Measurements from ENCODE around the gene DDX42.
"Not testable (repeated sequence)": the region's sequence is repeated elsewhere in the genome, so short reads cannot be mapped to it uniquely, and the experiment has no call there.

DDX42 gene

GRCh38 chr17:63780507-63780906, 6.5 kb downstream of the DDX42 start:
- no peak for DNase-seq

DNA sequence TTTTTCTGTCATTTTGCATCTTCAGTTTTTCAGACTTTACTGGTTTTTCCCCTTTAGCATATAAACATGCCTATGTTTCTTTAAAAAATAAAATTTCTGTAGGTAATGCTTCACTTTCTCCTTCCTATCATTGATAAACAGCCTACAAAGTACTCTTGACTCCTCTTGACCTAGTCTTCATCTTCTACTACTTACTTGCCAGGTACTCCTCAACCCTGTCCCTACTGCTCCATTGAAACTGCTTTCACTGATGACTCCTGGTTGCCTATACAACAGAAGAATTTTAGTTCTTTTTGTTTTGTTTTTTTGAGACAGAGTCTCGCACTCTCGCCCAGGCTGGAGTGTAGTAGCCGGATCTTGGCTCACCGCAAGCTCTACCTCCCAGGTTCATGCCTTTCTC, 7.0 kb downstream of the DDX42 start:
- DNase-seq: no peak

GRCh38 chr17:63783522-63783921, 9.6 kb downstream of the DDX42 start:
- DNase-seq: no peak

DNA sequence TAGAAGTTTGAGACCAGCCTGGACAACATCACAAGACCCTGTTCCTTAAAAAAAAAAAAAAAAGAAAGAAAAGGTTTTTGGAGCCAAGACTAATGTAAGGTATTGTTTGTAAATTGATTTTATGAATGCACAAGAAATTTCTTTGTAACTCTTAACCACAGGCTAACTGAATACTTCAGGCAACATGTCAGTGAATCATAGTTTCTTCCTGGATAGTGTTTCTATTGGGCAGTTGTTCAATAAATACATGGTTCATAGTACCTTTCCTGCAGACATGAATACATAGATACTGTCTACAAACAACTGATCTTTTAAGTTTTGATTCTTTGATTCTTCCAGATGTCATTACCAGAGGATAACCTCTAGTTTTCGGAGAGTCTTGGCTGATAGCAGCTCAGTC, 11.6 kb downstream of the DDX42 start:
- DNase-seq: no peak

GRCh38 chr17:63786117-63786516, 12.1 kb downstream of the DDX42 start:
- no peak for DNase-seq

DNA sequence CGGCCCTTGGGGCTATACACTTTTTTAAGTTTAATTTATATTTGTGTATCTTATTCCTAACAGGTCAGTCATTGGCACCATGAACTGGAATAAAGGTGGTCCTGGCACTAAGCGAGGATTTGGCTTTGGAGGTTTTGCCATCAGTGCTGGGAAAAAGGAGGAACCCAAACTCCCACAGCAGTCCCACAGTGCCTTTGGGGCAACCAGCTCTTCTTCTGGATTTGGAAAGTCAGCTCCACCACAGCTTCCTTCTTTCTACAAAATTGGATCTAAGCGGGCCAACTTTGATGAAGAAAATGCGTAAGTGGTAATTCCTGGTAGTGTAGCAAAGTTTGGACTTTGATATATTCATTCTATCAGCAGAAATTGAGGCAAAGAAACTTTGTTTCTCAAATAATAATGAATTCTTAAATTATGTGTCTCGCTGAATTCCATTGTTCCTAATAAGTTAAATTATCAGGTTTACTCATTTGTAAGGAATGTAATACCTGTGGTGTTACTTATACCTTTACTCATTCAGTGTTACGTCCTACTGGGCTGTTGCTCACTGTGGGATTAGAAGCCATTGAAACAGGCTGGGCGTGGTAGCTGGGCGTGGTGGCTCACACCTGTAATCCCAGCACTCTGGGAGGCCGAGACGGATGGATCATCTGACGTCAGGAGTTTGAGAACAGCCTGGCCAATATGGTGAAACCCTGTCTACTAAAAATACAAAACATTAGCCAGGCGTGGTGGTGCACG, 13.2 kb downstream of the DDX42 start:
- DNase-seq: no peak

DNA sequence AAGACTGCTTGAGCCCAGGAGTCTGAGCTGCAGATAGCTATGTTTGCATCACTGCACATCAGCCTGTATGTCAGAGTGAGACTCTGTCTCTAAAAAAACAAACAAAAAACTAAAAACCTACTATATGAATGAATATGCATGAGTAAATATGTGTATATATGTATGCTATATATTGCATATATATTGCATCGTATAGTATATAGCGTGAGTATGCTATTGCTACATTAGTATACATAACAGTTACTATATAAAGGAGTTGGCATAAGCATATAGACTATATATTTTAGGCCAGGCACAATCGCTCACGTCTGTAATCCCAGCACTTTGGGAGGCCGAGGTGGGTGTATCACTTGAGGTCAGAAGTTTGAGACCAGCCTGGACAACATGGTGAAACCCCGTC, 16.1 kb downstream of the DDX42 start:
- DNase-seq: no peak

- DNase-seq: no peak
Measured at GRCh38 chr17:63792055-63792729, 18.2 kb downstream of the DDX42 start.

- not testable (repeated sequence) for DNase-seq
Measured at GRCh38 chr17:63796375-63796774, 22.4 kb downstream of the DDX42 start.

DNA sequence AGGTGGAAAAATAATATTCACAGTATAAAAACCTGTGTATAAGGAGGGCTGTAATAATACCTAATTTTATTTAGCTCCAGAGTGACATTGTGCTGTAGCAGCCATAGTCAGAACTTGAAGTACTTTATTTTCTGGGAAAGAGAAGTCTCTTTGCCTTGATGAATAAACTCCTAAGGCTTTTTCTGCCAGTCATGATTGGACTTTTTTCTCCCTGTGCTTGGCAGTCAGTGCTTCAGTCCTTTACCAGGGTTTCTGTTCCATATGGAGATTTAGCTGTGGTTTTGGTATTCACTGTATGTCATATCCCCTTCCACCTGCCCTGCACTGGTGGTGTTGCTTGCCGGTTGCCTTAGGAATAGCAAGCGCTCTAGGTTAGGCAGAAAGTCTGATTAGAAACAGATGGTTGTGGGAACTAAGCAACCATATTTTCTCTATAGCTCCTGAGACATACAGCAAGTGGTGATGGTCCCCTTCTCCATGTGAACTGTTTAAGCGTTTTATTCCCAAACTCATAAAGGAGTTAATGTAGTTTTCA, 24.7 kb downstream of the DDX42 start:
- no peak for DNase-seq

DNA sequence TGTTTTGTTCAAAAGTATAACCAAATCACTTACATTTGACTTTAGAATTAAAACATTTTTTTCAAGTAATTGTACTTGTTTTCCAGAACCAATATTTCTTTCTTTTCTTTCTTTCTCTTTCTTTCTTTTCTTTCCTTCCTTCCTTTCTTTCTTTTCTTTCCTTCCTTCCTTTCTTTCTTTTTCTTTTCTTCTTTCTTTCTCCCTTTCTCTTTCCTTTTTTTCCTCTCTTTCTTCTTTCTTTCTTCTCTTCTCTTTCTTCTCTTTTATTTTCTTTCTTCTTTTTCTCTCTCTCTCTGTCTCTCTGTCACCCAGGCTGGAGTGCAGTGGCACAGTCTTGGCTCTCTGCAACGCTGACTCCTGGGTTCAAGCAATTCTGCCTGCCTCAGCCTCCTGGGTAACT, 26.8 kb downstream of the DDX42 start:
- DNase-seq: no peak

DNA sequence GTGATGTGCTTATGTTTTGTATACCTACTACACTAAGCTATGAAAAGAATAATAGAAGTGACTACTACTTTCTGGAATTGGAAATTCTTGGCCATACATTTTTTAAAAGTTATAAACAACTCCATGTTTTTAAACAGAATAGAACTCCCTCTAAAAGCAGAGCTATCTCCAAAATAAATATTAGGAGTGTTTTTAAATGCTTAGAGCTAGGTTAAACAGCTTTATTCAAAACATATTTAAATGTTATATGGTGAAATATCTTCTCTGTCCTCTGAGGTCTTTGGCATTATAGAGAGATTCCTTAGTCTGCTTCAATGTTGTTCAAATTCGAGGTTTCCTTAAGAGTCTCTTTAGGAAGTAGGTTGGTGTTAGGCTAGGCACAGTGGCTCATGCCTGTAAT, 30.4 kb downstream of the DDX42 start:
- no peak for DNase-seq

DNA sequence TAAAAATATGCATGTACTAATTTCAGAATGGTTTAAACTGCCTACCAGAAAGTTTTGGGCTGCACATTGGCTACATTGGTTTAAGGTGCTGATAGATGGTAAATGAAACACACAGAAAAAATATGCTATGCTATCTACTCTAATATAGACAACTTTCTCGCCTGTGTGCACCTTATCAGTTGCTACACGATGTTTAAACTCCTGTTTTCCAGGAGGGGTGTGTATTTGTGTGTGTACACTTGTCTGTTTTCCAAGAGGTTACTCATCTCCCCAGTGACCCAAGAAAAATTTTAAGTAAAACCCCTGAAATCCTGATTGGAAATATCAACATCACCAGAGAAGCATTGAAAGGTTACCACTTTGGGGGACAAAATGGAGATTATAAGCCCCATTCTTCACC, 31.6 kb downstream of the DDX42 start:
- DNase-seq: no peak

DNA sequence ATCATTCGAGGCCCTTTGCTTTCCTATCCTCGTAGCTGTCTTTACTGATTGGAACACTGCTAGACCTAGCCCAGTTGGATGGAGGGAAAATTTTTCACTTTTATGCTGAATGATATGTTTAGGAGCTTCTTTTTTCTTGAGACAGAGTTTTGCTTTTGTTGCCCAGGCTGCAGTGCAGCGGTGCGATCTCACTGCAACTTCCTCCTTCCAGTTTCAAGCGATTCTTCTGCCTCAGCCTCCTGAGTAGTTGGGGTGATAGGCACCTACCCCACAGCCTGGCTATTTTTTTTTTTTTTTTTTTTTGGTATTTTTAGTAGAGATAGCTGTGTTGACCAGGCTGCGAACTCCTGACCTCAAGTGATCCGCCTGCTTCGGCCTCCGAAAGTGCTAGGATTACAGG, 36.0 kb downstream of the DDX42 start:
- no peak for DNase-seq

GRCh38 chr17:63816123-63816522, 42.2 kb downstream of the DDX42 start:
- no peak for DNase-seq

DNA sequence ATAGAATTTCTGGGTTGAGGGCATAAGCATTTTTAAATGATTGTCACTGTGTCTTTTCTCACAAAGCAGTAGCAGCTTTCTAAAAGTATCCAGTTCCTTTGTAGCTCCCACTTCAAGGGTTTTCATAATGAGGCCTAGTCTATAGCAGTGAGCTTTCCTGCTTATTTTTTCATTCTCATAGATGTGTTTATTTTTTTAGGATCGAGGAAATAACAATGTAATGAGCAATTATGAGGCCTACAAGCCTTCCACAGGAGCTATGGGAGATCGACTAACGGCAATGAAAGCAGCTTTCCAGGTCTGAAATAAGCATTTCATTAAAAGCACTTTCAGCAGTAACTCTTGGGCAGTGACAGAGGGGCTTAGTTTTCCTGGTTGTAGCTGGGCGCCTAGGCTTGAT, 42.7 kb downstream of the DDX42 start:
- DNase-seq: no peak

- DNase-seq: no peak
Measured at GRCh38 chr17:63817736-63818385, 43.9 kb downstream of the DDX42 start.

GRCh38 chr17:63819131-63819530, 45.2 kb downstream of the DDX42 start:
- no peak for DNase-seq

GRCh38 chr17:63819585-63820537, 45.9 kb downstream of the DDX42 start:
- DNase-seq: no peak

GRCh38 chr17:63820963-63821561, 47.1 kb downstream of the DDX42 start:
- no peak for DNase-seq

GRCh38 chr17:63821804-63822203, 47.8 kb downstream of the DDX42 start:
- no peak for DNase-seq

GRCh38 chr17:63822537-63822936, 48.6 kb downstream of the DDX42 start:
- no peak for DNase-seq

Data from NCI-H345 (cell line).